ENCODE results near the gene SFMBT1.
A peak's percentile ranks its signal among the peaks of the same experiment; 100 is the strongest.

SFMBT1 gene

GRCh38 chr3:52880474-52880873 lies 165.4 kb downstream of the SFMBT1 start:
- DNase-seq = peak; percentile 50

- DNase-seq = no peak
Measured at GRCh38 chr3:52880047-52880446, 165.8 kb downstream of the SFMBT1 start.

- no peak for DNase-seq
Measured at GRCh38 chr3:52879581-52879980, 166.3 kb downstream of the SFMBT1 start.

GRCh38 chr3:52879090-52879489 lies 166.8 kb downstream of the SFMBT1 start:
- DNase-seq = no peak

- no peak for DNase-seq
Measured at GRCh38 chr3:52877085-52877484, 168.8 kb downstream of the SFMBT1 start.

GRCh38 chr3:52874864-52875587 lies 170.8 kb downstream of the SFMBT1 start:
- no peak for DNase-seq

GRCh38 chr3:52874160-52874701 lies 171.6 kb downstream of the SFMBT1 start:
- no peak for DNase-seq

GRCh38 chr3:52873433-52874159 lies 172.3 kb downstream of the SFMBT1 start:
- no peak for DNase-seq

GRCh38 chr3:52872245-52872644 lies 173.6 kb downstream of the SFMBT1 start:
- DNase-seq = no peak

GRCh38 chr3:52871761-52872160 lies 174.1 kb downstream of the SFMBT1 start:
- no peak for DNase-seq

GRCh38 chr3:52870471-52870870 lies 175.4 kb downstream of the SFMBT1 start:
- no peak for DNase-seq

GRCh38 chr3:52866427-52866826 lies 179.4 kb downstream of the SFMBT1 start:
- no peak for DNase-seq

GRCh38 chr3:52865994-52866393 lies 179.9 kb downstream of the SFMBT1 start:
- DNase-seq = no peak

GRCh38 chr3:52860424-52860768 lies 185.5 kb downstream of the SFMBT1 start:
- no peak for DNase-seq

GRCh38 chr3:52859686-52860423 lies 186.0 kb downstream of the SFMBT1 start:
- DNase-seq = no peak

GRCh38 chr3:52857864-52858263 lies 188.0 kb downstream of the SFMBT1 start:
- DNase-seq = no peak

- no peak for DNase-seq
Measured at GRCh38 chr3:52857133-52857532, 188.7 kb downstream of the SFMBT1 start.

- DNase-seq = no peak
Measured at GRCh38 chr3:52856666-52857065, 189.2 kb downstream of the SFMBT1 start.

- no peak for DNase-seq
Measured at GRCh38 chr3:52854013-52854412, 191.9 kb downstream of the SFMBT1 start.
